Heart left ventricle (tissue), 16 donors: ENCODE results near the gene GTF2IRD1. TPM values are rescaled to one million over a fixed set of nuclear protein-coding genes. Genes with fewer than 3 reads are reported as not detected.
"Not testable (repeated sequence)": the region's sequence is repeated elsewhere in the genome, so short reads cannot be mapped to it uniquely, and the experiment has no call there.

Source experiments
- ATAC-seq, 4 donors: fragments of 200-7000 bp; cut with Tn5 transposase; one replicate each; pipeline ENCODE4 v1.9.1; 2020 to 2022; ENCODE audit warnings: moderate library complexity in 4 of 4, mild to moderate bottlenecking in 3 of 4, moderate number of reproducible peaks in 1 of 4
- DNase-seq, 5 donors: peaks; one replicate each; pipeline ENCODE4 v3.0.0-alpha.2; 2020
- H3K27ac ChIP-seq, 12 donors: fragments of 200-600 bp; sonication (generic) in 4 of 12; one replicate each; pipeline versions ENCODE4 v1.5.0 to v1.8.0; 2016 to 2022; ENCODE audit warnings: mild to moderate bottlenecking in 2 of 12
- H3K27me3 ChIP-seq, 9 donors: fragments of 200-600 bp; sonication (generic) in 2 of 9; one replicate each; pipeline versions ENCODE4 v1.5.1 to v1.8.0; 2016 to 2022; ENCODE audit warnings: mild to moderate bottlenecking in 3 of 9
- H3K36me3 ChIP-seq, 9 donors: fragments of 200-600 bp; sonication (generic) in 2 of 9; one replicate each; pipeline versions ENCODE4 v1.5.0 to v1.8.0; 2018 to 2022; ENCODE audit warnings: mild to moderate bottlenecking in 2 of 9
- H3K4me1 ChIP-seq, 12 donors: fragments of 200-600 bp; sonication (generic) in 4 of 12; one replicate each; pipeline versions ENCODE4 v1.5.0 to v1.8.0; 2016 to 2022; ENCODE audit warnings: mild to moderate bottlenecking in 3 of 12
- H3K4me3 ChIP-seq, 12 donors: fragments of 200-600 bp; sonication (generic) in 4 of 12; one replicate each; pipeline versions ENCODE4 v1.5.0 to v1.8.0; 2017 to 2022; ENCODE audit warnings: mild to moderate bottlenecking in 9 of 12, moderate library complexity in 4 of 12
- H3K9me3 ChIP-seq, 12 donors: fragments of 200-600 bp; sonication (generic) in 4 of 12; one replicate each; pipeline versions ENCODE4 v1.5.0 to v1.8.0; 2016 to 2022; ENCODE audit warnings: mild to moderate bottlenecking in 1 of 12
- CTCF ChIP-seq, 12 donors: fragments of 200-600 bp; sonication (generic) in 4 of 12; IDR thresholded peaks; one replicate each; pipeline versions ENCODE4 v1.5.0 to v1.8.0; 2018 to 2022; ENCODE audit warnings: antibody characterized with exemption in 12 of 12, mild to moderate bottlenecking in 5 of 12
- POLR2A ChIP-seq, 2 donors: fragments of 450-650 bp; IDR thresholded peaks; one replicate each; pipeline ENCODE4 v1.6.1; 2017; ENCODE audit warnings: antibody characterized with exemption in 2 of 2, mild to moderate bottlenecking in 2 of 2, moderate library complexity in 2 of 2
- WGBS, 4 donors: extraction: QIAGEN DNeasy Blood & Tissue Kit in 2 of 4; methylation state at CpG; one replicate each; pipeline versions ENCODE4 v1.1.5 to v1.1.7; 2013 to 2018; 5-methylcytosine and 5-hydroxymethylcytosine counted together
- intact Hi-C, 10 donors: fragments of 100-400 bp; cut with DNase I; formaldehyde crosslinking; loops; one replicate each; pipeline versions ENCODE4 v1.11.1 to v1.14.2; 2022
- polyA plus RNA-seq, 2 donors: library from polyadenylated mRNA; stranded (reverse); fragments of 200-250 nt; gene quantifications; one replicate each; pipeline ENCODE4 v1.2.3, GENCODE V29; 2013
- total RNA-seq, 9 donors: library from RNA; depleted of rRNA in 2 of 9; stranded (reverse); fragments of >200 nt in 2 of 9; fragmentation: NEBNext Ultra II Directional in 3 of 9; extraction: Animal tissue kit (Norgen Biotek cat#: 25700) in 3 of 9; gene quantifications; one replicate each; pipeline versions ENCODE4 v1.1.0 to v1.2.4, GENCODE V29; 2016 to 2023
- donor health status: ischemic (EF 13 %, LVEDD 7.1; RV severe dilation, severe dysfunction).
- donor health status: healthy with polysubstance abuse.
- donor health status: DM: no; HTN: yes; CAD: no.
- donor health status: DM: no; HTN: no; CAD: no.
- donor health status: ischemic (EF 25% LVEDD 6.9; RV normal size, moderate dysfunction).
- donor health status: ischemic (EF 25% LVEDD 5.7; RV mildly dilated, moderate dysfunction).
- donor health status: healthy.
- donor health status: DM: yes; HTN: yes; CAD: no.
- donor health status: ischemic (EF 35%, LVEDD 5.7; RV mildly dilated, moderate dysfunction).
- donor health status: nonischemic (EF 11% LVEDD 7.7; RV severe dilation, severe dysfunction).
- donor health status: DM: yes; HTN: yes; CAD: no.
- donor health status: PGD.
- donor health status: ischemic (EF 29% LVEDD 5.4; RV normal size, mild dysfunction).
- donor health status: nonischemic (EF 23%, LVEDD 6.1; RV moderate dilation, normal function).

Gene GTF2IRD1
- total and polyA plus RNA-seq, 11 donors, result 10.0 to 40.4 (median 15.6) TPM

DNA sequence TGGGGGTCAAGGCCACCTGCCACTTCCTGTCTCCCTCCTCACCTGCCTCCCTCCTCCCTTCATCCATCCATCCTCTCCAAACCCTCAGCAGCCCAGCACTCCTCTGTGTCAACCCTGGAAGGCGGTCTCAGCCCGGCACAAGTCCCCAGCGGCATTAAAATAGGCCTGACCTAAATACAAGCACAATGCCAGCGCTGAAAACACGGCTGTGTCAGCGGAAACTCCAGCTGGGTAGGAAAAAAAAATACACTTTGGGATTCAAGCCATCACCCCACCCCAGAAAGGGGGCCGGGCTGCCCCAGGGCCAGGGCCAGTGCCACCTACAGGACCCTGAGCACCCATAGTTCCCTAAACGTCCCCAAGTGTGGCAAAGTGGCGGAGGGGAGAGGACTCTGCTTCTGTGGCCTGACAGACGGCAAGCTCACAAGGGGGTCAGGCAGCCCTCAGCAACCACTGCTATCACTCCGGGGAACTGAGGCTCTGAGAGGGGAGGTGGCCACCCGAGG is 22.7 kb upstream of the GTF2IRD1 start:
- DNase-seq, result peak in 2 of 5 donors; percentile 30 to 34
- H3K27me3 ChIP-seq, result no peaks in the 10 kb centered on the region
- H3K4me3 ChIP-seq, result no peak overlapping the region
- peak overlapping the region in 1 of 12 donors; percentile 12 for H3K27ac ChIP-seq
- ATAC-seq, result peak in 3 of 4 donors; percentile 22 to 76 (median 64)
- no peaks in the 10 kb centered on the region for H3K9me3 ChIP-seq
- WGBS, 4 donors, result 63 to 68% (median 65%) methylated on average over 12 of the region's 12 CpGs
- peaks cover 0 to 8% (median 0%) of the 10 kb centered on the region in 12 donors for H3K4me1 ChIP-seq
- H3K36me3 ChIP-seq, result no peaks in the 10 kb centered on the region
- intact Hi-C loops, result no loop called here
- TF ChIP-seq CTCF (IDR thresholded peaks at IDR 0.05) (no peak), POLR2A (IDR thresholded peaks at IDR 0.05) (no peak)

DNA sequence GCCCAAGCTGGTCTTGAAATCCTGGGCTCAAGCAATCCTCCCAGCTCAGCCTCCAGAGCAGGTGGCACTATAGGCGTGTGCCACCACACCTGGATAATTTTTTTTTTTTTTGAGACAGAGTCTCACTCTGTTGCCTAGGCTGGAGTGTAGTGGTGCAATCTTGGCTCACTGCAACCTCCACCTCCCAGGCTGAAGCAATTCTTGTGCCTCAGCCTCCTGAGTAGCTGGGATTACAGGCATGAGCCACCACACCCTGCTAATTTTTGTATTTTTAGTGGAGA is 16.5 kb upstream of the GTF2IRD1 start:
- peaks cover 0 to 13% (median 8%) of the 10 kb centered on the region in 12 donors for H3K9me3 ChIP-seq
- H3K27ac ChIP-seq, H3K4me1 ChIP-seq, H3K4me3 ChIP-seq, H3K36me3 ChIP-seq, DNase-seq, H3K27me3 ChIP-seq, ATAC-seq: not testable (repeated sequence)
- 92 to 98% (median 95%) methylated on average over 1 of the region's 1 CpG for WGBS, 4 donors
- intact Hi-C loops, result loop anchor here in 1 of 10 donors (5.0 kb wide), 1 partner anchor 125 kb away; no protein-coding TSS in a partner anchor

DNA sequence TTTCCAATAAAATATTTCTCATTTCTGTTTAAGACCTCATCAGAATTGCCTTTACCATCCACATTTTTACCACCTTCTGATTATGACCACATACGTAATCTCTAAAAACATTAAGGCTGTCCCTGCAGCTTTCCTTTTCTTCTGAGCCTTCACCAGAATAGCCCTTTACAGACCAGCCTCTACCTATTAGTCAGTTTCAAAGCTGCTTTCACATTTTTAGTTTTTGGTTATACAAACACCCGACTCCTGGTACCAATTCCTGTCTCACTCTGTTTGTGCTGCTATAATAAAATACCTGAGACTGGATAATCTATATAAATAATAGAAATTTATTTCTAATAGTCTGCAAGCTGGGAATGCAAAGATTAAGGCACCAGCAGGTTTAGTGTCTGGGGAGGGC is 15.4 kb upstream of the GTF2IRD1 start:
- DNase-seq (no peak), ATAC-seq (no peak)
- Histone ChIP-seq H3K4me1 (no peaks in the 10 kb centered on the region), H3K36me3 (no peaks in the 10 kb centered on the region), H3K4me3 (no peak overlapping the region), H3K9me3 (peaks cover 0 to 13% (median 8%) of the 10 kb centered on the region in 12 donors), H3K27ac (no peak overlapping the region), H3K27me3 (peaks cover 0 to 3% (median 0%) of the 10 kb centered on the region in 9 donors)
- 95 to 98% (median 96%) methylated on average over 2 of the region's 2 CpGs for WGBS, 4 donors
- intact Hi-C loops, result loop anchor here in 1 of 10 donors (5.0 kb wide), 1 partner anchor 124 kb away; no protein-coding TSS in a partner anchor
- TF ChIP-seq POLR2A (IDR thresholded peaks at IDR 0.05) (no peak), CTCF (IDR thresholded peaks at IDR 0.05) (no peak)

DNA sequence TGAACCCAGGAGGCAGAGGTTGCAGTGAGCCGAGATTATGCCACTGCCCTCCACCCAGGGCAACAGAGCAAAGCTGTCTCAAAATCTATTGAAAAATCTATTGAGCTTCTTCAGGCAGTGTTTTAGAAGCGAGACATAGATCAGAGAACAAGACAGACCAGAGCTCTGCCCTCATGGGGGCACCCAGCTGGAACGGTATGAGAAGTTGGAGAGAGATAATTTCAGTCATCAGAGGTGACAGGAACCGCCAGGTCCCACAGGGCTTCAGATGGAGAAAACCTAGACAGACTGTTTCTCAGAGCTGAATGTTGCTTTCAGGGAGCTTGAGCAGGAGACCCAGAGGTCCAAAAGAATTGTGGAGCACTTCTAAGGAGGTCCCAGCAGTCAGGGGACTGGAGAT is 14.2 kb upstream of the GTF2IRD1 start:
- DNase-seq (peak in 2 of 5 donors; percentile 2 to 32), ATAC-seq (no peak)
- TF ChIP-seq CTCF (IDR thresholded peaks at IDR 0.05) (no peak), POLR2A (IDR thresholded peaks at IDR 0.05) (no peak)
- H3K27ac ChIP-seq, result no peak overlapping the region
- WGBS, 4 donors, result 88 to 91% (median 91%) methylated on average over 4 of the region's 4 CpGs
- H3K4me1 ChIP-seq, result no peaks in the 10 kb centered on the region
- peaks cover 0 to 13% (median 8%) of the 10 kb centered on the region in 12 donors for H3K9me3 ChIP-seq
- H3K27me3 ChIP-seq, result peaks cover 0 to 3% (median 0%) of the 10 kb centered on the region in 9 donors
- intact Hi-C loops, result loop anchor here in 1 of 10 donors (5.0 kb wide), 1 partner anchor 123 kb away; no protein-coding TSS in a partner anchor
- no peaks in the 10 kb centered on the region for H3K36me3 ChIP-seq
- no peak overlapping the region for H3K4me3 ChIP-seq

- DNase-seq, ATAC-seq, H3K4me3 ChIP-seq, H3K27me3 ChIP-seq, H3K36me3 ChIP-seq, H3K27ac ChIP-seq, H3K4me1 ChIP-seq: not testable (repeated sequence)
- intact Hi-C loops, result loop anchor here in 1 of 10 donors (10.0 kb wide), 1 partner anchor 85 kb away; no protein-coding TSS in a partner anchor
- peaks cover 0 to 13% (median 8%) of the 10 kb centered on the region in 12 donors for H3K9me3 ChIP-seq
- 93 to 96% (median 95%) methylated on average over 3 of the region's 3 CpGs for WGBS, 4 donors
Observed at GRCh38 chr7:74440143-74440542, 13.6 kb upstream of the GTF2IRD1 start.
